Measurements from ENCODE around the gene VHLL.

Gene VHLL

GRCh38 chr1:156253634-156254033, 45.5 kb downstream of the VHLL start:
- DNase-seq (ENCODE audit: low spot score): no peak

GRCh38 chr1:156251527-156251926, 47.6 kb downstream of the VHLL start:
- DNase-seq (ENCODE audit: low spot score): no peak

GRCh38 chr1:156249593-156249992, 49.5 kb downstream of the VHLL start:
- DNase-seq (ENCODE audit: low spot score): no peak

Data from SW480 (cell line).